A549 (cell line): ENCODE measurements around the gene KIAA0513.
"Not testable (repeated sequence)": the region's sequence is repeated elsewhere in the genome, so short reads cannot be mapped to it uniquely, and the experiment has no call there.

Experiments used
- POLR2A ChIP-seq: IDR thresholded peaks from 2 replicates; pipeline ENCODE4 v1.6.1; 2012; ENCODE audit warnings: mild to moderate bottlenecking, low read length
- SREBF2 ChIP-seq: fragments of 450-650 bp; IDR thresholded peaks from 2 replicates; pipeline ENCODE4 v1.6.1; 2014; ENCODE audit warnings: mild to moderate bottlenecking, moderate library complexity
- TF ChIP-seq, protein P1 (sequence below): fragments of >200 bp; sonication (Bioruptor Twin); formaldehyde crosslinking; IDR thresholded peaks from 3 replicates; pipeline ENCODE4 v1.5.1; 2016

DNA sequence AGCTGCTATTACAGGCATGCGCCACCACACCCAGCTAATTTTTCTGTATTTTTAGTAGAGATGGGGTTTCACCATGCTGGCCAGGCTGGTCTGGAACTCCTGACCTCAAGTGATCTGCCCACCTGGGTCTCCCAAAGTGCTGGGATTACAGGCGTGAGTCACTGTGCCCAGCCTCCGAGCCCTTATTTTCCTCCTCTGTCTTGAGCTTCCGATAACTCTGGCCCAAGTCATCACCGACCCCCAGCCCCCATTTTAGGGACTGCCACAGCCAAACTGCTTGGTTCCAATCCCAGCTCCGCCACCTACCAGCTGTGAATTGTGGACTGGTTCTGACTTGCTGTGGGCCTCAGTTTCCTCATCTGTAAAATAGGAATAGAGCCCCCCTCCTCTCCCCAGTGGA, 95.8 kb downstream of the KIAA0513 start:
- not testable (repeated sequence) for TF ChIP-seq SREBF2, POLR2A
- TF ChIP-seq, protein P1, sequence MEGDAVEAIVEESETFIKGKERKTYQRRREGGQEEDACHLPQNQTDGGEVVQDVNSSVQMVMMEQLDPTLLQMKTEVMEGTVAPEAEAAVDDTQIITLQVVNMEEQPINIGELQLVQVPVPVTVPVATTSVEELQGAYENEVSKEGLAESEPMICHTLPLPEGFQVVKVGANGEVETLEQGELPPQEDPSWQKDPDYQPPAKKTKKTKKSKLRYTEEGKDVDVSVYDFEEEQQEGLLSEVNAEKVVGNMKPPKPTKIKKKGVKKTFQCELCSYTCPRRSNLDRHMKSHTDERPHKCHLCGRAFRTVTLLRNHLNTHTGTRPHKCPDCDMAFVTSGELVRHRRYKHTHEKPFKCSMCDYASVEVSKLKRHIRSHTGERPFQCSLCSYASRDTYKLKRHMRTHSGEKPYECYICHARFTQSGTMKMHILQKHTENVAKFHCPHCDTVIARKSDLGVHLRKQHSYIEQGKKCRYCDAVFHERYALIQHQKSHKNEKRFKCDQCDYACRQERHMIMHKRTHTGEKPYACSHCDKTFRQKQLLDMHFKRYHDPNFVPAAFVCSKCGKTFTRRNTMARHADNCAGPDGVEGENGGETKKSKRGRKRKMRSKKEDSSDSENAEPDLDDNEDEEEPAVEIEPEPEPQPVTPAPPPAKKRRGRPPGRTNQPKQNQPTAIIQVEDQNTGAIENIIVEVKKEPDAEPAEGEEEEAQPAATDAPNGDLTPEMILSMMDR, result not testable (repeated sequence)
